Breast epithelium (tissue), 4 donors: ENCODE results near the gene PVALEF. TPM values are rescaled to one million over a fixed set of nuclear protein-coding genes. Genes with fewer than 3 reads are reported as not detected.

ENCODE experiments used
- DNase-seq, 2 donors: peaks; one replicate each; pipeline ENCODE4 v3.0.0-alpha.2; 2019; ENCODE audit warnings: low spot score in 2 of 2
- H3K27ac ChIP-seq, 2 donors: fragments of 200-600 bp; sonication (generic) in 1 of 2; one replicate each; pipeline ENCODE4 v1.5.1; 2016 to 2019; ENCODE audit warnings: mild to moderate bottlenecking in 1 of 2
- H3K27me3 ChIP-seq, 2 donors: fragments of 200-600 bp; sonication (generic) in 1 of 2; one replicate each; pipeline versions ENCODE4 v1.5.1 to v1.6.0; 2017 to 2019; ENCODE audit warnings: control low read depth in 1 of 2, mild to moderate bottlenecking in 1 of 2
- H3K36me3 ChIP-seq: fragments of 200-600 bp; one replicate; pipeline ENCODE4 v1.5.1; 2019
- H3K4me1 ChIP-seq, 2 donors: fragments of 200-600 bp; sonication (generic); one replicate each; pipeline ENCODE4 v1.5.1; 2016 to 2019; ENCODE audit warnings: control low read depth in 1 of 2
- H3K4me3 ChIP-seq, 3 donors: fragments of 200-600 bp; sonication (generic); 1 replicate in 2 of 3; 2 replicates in 1 of 3; pipeline ENCODE4 v1.5.1; 2016 to 2019; ENCODE audit warnings: mild to moderate bottlenecking in 3 of 3, moderate library complexity in 2 of 3
- H3K9me3 ChIP-seq, 2 donors: fragments of 200-600 bp; sonication (generic) in 1 of 2; one replicate each; pipeline ENCODE4 v1.5.1; 2016 to 2019; ENCODE audit warnings: control low read depth in 1 of 2
- CTCF ChIP-seq, 3 donors: fragments of 450-650 bp; IDR thresholded peaks; one replicate each; pipeline ENCODE4 v1.5.1; 2016 to 2017; ENCODE audit warnings: antibody characterized with exemption in 3 of 3, mild to moderate bottlenecking in 3 of 3, moderate library complexity in 3 of 3
- POLR2A ChIP-seq: fragments of 450-650 bp; IDR thresholded peaks from one replicate; pipeline ENCODE4 v1.6.1; 2016; ENCODE audit warnings: antibody characterized with exemption, mild to moderate bottlenecking, moderate library complexity
- POLR2AphosphoS5 ChIP-seq, 3 donors: sonication (generic); formaldehyde crosslinking; IDR thresholded peaks; one replicate each; pipeline ENCODE4 v1.6.1; 2017; ENCODE audit warnings: antibody characterized with exemption in 3 of 3
- intact Hi-C: fragments of 100-400 bp; cut with DNase I; formaldehyde crosslinking; loops from one replicate; pipeline ENCODE4 v1.15.1; 2023; ENCODE audit warnings: low total_unique reads
- total RNA-seq, 3 donors: library from RNA; depleted of rRNA; stranded (reverse); fragments of >200 nt; gene quantifications; one replicate each; pipeline ENCODE4 v1.1.0, GENCODE V29; 2016

PVALEF gene
- total RNA-seq, 3 donors from 2014 or later: not detected

GRCh38 chr17:81189016-81189415, 23.7 kb downstream of the PVALEF start:
- Histone ChIP-seq H3K27me3 (no peaks in the 10 kb centered on the region), H3K36me3 (no peaks in the 10 kb centered on the region), H3K4me1 (no peaks in the 10 kb centered on the region), H3K9me3 (no peaks in the 10 kb centered on the region), H3K4me3 (no peak overlapping the region), H3K27ac (no peak overlapping the region)
- intact Hi-C loops: no loop called here
- DNase-seq: no peak
- TF ChIP-seq CTCF (IDR thresholded peaks at IDR 0.05) (no peak), POLR2AphosphoS5 (IDR thresholded peaks at IDR 0.05) (no peak), POLR2A (no peak)

- intact Hi-C loops: no loop called here
- DNase-seq: no peak
- Histone ChIP-seq H3K27ac (no peak overlapping the region), H3K9me3 (no peaks in the 10 kb centered on the region), H3K36me3 (no peaks in the 10 kb centered on the region), H3K4me1 (no peaks in the 10 kb centered on the region), H3K4me3 (no peak overlapping the region), H3K27me3 (no peaks in the 10 kb centered on the region)
- no peak for TF ChIP-seq POLR2AphosphoS5 (IDR thresholded peaks at IDR 0.05)
- TF ChIP-seq POLR2A: no peak
- no peak for TF ChIP-seq CTCF (IDR thresholded peaks at IDR 0.05)
Observed at GRCh38 chr17:81189670-81190530, 24.6 kb downstream of the PVALEF start.

- intact Hi-C loops: no loop called here
- H3K36me3 ChIP-seq: no peaks in the 10 kb centered on the region
- no peaks in the 10 kb centered on the region for H3K9me3 ChIP-seq
- H3K27me3 ChIP-seq: no peaks in the 10 kb centered on the region
- no peaks in the 10 kb centered on the region for H3K4me1 ChIP-seq
- H3K4me3 ChIP-seq: no peak overlapping the region
- no peak for DNase-seq
- H3K27ac ChIP-seq: no peak overlapping the region
- TF ChIP-seq CTCF (IDR thresholded peaks at IDR 0.05): no peak
- no peak for TF ChIP-seq POLR2A
- no peak for TF ChIP-seq POLR2AphosphoS5 (IDR thresholded peaks at IDR 0.05)
Observed at GRCh38 chr17:81190591-81190990, 25.3 kb downstream of the PVALEF start.

GRCh38 chr17:81191116-81191515, 25.8 kb downstream of the PVALEF start:
- H3K27me3 ChIP-seq: no peaks in the 10 kb centered on the region
- H3K9me3 ChIP-seq: no peaks in the 10 kb centered on the region
- no peak overlapping the region for H3K4me3 ChIP-seq
- no peak for TF ChIP-seq POLR2AphosphoS5 (IDR thresholded peaks at IDR 0.05)
- intact Hi-C loops: no loop called here
- no peaks in the 10 kb centered on the region for H3K4me1 ChIP-seq
- DNase-seq: no peak
- no peaks in the 10 kb centered on the region for H3K36me3 ChIP-seq
- H3K27ac ChIP-seq: no peak overlapping the region

GRCh38 chr17:81191646-81192045, 26.3 kb downstream of the PVALEF start:
- TF ChIP-seq POLR2A (no peak), POLR2AphosphoS5 (IDR thresholded peaks at IDR 0.05) (no peak), CTCF (IDR thresholded peaks at IDR 0.05) (no peak)
- intact Hi-C loops: no loop called here
- no peak for DNase-seq
- no peak overlapping the region for H3K27ac ChIP-seq
- no peaks in the 10 kb centered on the region for H3K27me3 ChIP-seq
- H3K4me3 ChIP-seq: no peak overlapping the region
- H3K36me3 ChIP-seq: no peaks in the 10 kb centered on the region
- H3K9me3 ChIP-seq: no peaks in the 10 kb centered on the region
- H3K4me1 ChIP-seq: no peaks in the 10 kb centered on the region
